Ishikawa (cell line): ENCODE results near the gene MBOAT7.

Experiments used
- CEBPB ChIP-seq: IDR thresholded peaks from 2 replicates; pipeline ENCODE4 v1.6.1; 2012
- EGR1 ChIP-seq: IDR thresholded peaks from 2 replicates; pipeline ENCODE4 v1.6.1; 2012
- EP300 ChIP-seq: IDR thresholded peaks from 2 replicates; pipeline ENCODE4 v1.6.1; 2012; ENCODE audit warnings: borderline replicate concordance
- MAX ChIP-seq: IDR thresholded peaks from 2 replicates; pipeline ENCODE4 v1.6.1; 2012
- REST ChIP-seq: IDR thresholded peaks from 2 replicates; pipeline ENCODE4 v1.6.1; 2012; ENCODE audit warnings: low read depth, mild to moderate bottlenecking
- TAF1 ChIP-seq: IDR thresholded peaks from 2 replicates; pipeline ENCODE4 v1.6.1; 2012; ENCODE audit warnings: low read depth, mild to moderate bottlenecking
- TEAD4 ChIP-seq: IDR thresholded peaks from 2 replicates; pipeline ENCODE4 v1.6.1; 2012
- USF1 ChIP-seq: IDR thresholded peaks from 2 replicates; pipeline ENCODE4 v1.6.1; 2012
- YY1 ChIP-seq: IDR thresholded peaks from 2 replicates; pipeline ENCODE4 v1.6.1; 2012; ENCODE audit warnings: low read depth

GRCh38 chr19:54186934-54187381 is 2.4 kb downstream of the MBOAT7 start:
- TF ChIP-seq CEBPB, result no peak
- TF ChIP-seq MAX, result no peak
- TF ChIP-seq TAF1, result no peak
- no peak for TF ChIP-seq TEAD4
- TF ChIP-seq EP300, result no peak
- no peak for TF ChIP-seq USF1
- no peak for TF ChIP-seq REST
- no peak for TF ChIP-seq EGR1
- TF ChIP-seq YY1, result no peak
